ENCODE data around the gene SYT12.

The SYT12 gene

DNA sequence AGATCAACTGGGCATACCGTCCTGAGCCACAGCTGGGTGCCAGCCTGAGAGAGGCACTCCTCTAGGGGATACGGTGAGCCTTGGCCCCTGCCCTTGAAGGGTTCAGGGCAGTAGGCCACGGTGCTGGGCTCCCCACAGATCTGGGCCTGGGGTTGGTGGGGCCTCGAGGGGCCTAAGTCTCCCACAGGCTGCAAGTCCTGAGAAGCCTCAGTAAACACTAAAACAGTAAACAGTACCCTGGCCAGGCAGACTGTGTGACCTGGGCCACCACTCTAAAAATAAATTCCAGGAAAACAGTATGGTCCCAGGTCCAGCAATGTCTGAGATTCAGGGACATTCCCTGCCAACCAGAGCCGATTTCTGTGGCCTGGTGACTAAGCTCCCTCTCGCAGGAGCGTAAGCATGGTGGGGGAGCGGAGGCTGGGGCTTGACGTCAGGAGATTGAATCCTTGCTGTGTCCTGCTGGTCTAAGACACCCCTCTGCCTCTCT lies 31.5 kb downstream of the SYT12 start:
- no peak for TF ChIP-seq CTCF (IDR thresholded peaks at IDR 0.05; ENCODE audit: insufficient read depth, low read depth, low read length, missing control alignments)
- no peak overlapping the region for H3K4me3 ChIP-seq (ENCODE audit: low read depth, low read length)
- no peak for DNase-seq (ENCODE audit: low read depth)

DNA sequence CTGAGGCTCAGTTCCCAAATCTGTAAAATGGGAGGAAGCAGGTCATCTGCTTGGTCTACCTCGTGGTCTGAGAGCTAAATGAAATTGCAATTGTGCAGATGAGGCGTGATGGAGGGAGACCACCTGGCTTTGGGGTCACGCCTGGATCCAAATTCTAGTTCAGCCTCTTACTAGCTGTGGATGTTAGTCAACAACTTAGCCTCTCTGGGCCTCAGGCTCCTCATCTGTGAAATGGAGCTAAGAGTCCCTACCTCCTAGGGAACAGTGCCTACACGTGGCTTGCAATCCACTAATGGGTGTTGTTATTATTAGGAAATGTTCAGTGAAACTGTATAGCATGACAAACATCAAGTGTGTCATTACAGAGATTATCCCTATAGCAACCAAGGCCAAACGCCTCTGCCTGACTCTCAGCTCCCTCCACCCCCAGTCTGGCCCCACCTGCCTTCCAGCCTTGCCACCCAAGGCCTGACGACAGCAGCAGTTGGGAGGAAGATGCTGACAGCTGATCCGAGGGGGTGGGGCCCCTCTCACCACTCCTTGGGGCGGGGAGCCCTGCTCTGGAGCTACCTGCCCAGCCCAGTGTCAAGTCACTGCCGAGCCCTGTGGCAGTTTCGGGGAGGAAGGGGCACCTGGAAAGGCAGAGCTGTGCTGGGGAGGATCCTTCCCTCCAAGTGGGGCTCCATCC lies 32.0 kb downstream of the SYT12 start:
- TF ChIP-seq CTCF (IDR thresholded peaks at IDR 0.05; ENCODE audit: insufficient read depth, low read depth, low read length, missing control alignments), result no peak
- H3K4me3 ChIP-seq (ENCODE audit: low read depth, low read length), result no peak overlapping the region
- DNase-seq (ENCODE audit: low read depth), result no peak

DNA sequence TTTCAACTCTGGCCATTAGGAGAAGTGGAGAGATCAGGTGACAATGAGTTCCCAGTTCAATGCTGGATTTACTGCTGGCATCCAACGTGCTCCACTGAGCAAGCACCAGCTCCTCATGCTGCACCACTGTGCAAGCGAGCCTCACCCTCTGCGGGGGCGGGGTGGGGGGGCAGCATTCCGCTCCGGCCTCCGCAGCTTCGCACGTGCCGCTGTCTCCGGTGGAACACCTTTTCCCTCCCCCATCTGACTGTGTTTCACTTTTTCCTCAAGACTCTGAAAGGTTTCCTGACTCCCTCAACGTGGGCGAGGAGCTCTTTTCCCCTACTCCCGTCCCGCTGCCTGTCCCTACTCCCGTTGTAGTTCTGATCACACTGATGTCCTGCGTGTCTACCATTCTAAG lies 32.9 kb downstream of the SYT12 start:
- TF ChIP-seq CTCF (IDR thresholded peaks at IDR 0.05; ENCODE audit: insufficient read depth, low read depth, low read length, missing control alignments), result no peak
- DNase-seq (ENCODE audit: low read depth), result no peak
- H3K4me3 ChIP-seq (ENCODE audit: low read depth, low read length), result no peak overlapping the region

GRCh38 chr11:67056267-67057204 lies 33.6 kb downstream of the SYT12 start, which contains the start of gene RHOD:
Gene RHOD (plus strand): TSS chr11:67056847. CDS start chr11:67056903, 56 bp downstream.
- no peak within 1 kb of the TSS for H3K4me3 ChIP-seq (ENCODE audit: low read depth, low read length)
- no peak for TF ChIP-seq CTCF (IDR thresholded peaks at IDR 0.05; ENCODE audit: insufficient read depth, low read depth, low read length, missing control alignments)
- no peak for DNase-seq (ENCODE audit: low read depth)

- no peak overlapping the region for H3K4me3 ChIP-seq (ENCODE audit: low read depth, low read length)
- DNase-seq (ENCODE audit: low read depth), result no peak
- TF ChIP-seq CTCF (IDR thresholded peaks at IDR 0.05; ENCODE audit: insufficient read depth, low read depth, low read length, missing control alignments), result no peak
Measured at GRCh38 chr11:67057205-67057672, 34.3 kb downstream of the SYT12 start.

- no peak for DNase-seq (ENCODE audit: low read depth)
- H3K4me3 ChIP-seq (ENCODE audit: low read depth, low read length), result no peak overlapping the region
- TF ChIP-seq CTCF (IDR thresholded peaks at IDR 0.05; ENCODE audit: insufficient read depth, low read depth, low read length, missing control alignments), result no peak
Measured at GRCh38 chr11:67058506-67058905, 35.6 kb downstream of the SYT12 start.

Data from GM12865 (cell line).